AG04450 (cell line): ENCODE data around the gene RRP36. TPM values are rescaled to one million over a fixed set of nuclear protein-coding genes. Genes with fewer than 3 reads are reported as not detected.

Experiments
- CTCF ChIA-PET: fragments of 300-600, 350-600 bp; formaldehyde crosslinking; extraction: SDS; loops from one replicate; lab custom pipeline; 2022; ENCODE audit warnings: antibody characterized with exemption, inconsistent platforms; lab: Charles Lee
- POLR2A ChIA-PET: fragments of 350-600 bp; formaldehyde crosslinking; extraction: SDS; loops from one replicate; lab custom pipeline; 2021; ENCODE audit warnings: antibody characterized with exemption, inconsistent platforms; lab: Yijun Ruan, JAX
- DNase-seq: peaks from one replicate; pipeline ENCODE4 v3.0.0-alpha.2; 2011; ENCODE audit warnings: low read depth, low spot score
- H3K27ac ChIP-seq: one replicate; pipeline ENCODE4 v1.5.1; 2012; ENCODE audit warnings: low read depth, low read length, control low read depth
- H3K27me3 ChIP-seq: one replicate; pipeline ENCODE4 v1.6.0; 2012; ENCODE audit warnings: low read length; ENCODE audit not compliant: control insufficient read depth, insufficient read depth
- H3K4me3 ChIP-seq: 2 replicates; pipeline ENCODE4 v1.5.1; 2011; ENCODE audit warnings: mild to moderate bottlenecking, low read depth, low read length, control low read depth
- H3K9me3 ChIP-seq: 2 replicates; pipeline ENCODE4 v1.5.1; 2012; ENCODE audit warnings: low read length; ENCODE audit not compliant: control insufficient read depth, insufficient read depth
- CTCF ChIP-seq: IDR thresholded peaks from 2 replicates; pipeline ENCODE4 v1.5.1; 2011; ENCODE audit warnings: low read depth, low read length, control low read depth, inconsistent platforms
- polyA minus RNA-seq: library from RNA; depleted of rRNA, polyadenylated mRNA; stranded (reverse); fragments of >200 nt; gene quantifications from 2 replicates; pipeline ENCODE4 v1.2.3, GENCODE V29; 2011; rRNA and poly(A)+ RNA removed
- polyA plus RNA-seq: library from polyadenylated mRNA; depleted of rRNA; stranded (reverse); fragments of >200 nt; gene quantifications from 2 replicates; pipeline ENCODE4 v1.2.3, GENCODE V29; 2011; rRNA removed

The RRP36 gene
- polyA plus RNA-seq, result 50.3 and 54.0 TPM in 2 replicates
- polyA minus RNA-seq, result 43.2 and 43.7 TPM in 2 replicates

GRCh38 chr6:43021270-43022047, at the start of gene RRP36:
Gene RRP36 (plus strand): TSS chr6:43021623. CDS start chr6:43021655, 32 bp downstream.
- H3K9me3 ChIP-seq, result no peaks in the 10 kb centered on the region; the same call in 1 of the 2 replicates
- POLR2A ChIA-PET, result interaction anchor here (0.6 to 2.9 kb wide), 9 partner anchors 11 to 460 kb away, joined by 3 to 12 read pairs (median 4); partner anchors contain the start of genes CNPY3, CUL7, CUL9 and KLC4
- peak within 1 kb of the TSS; percentile 93 for H3K4me3 ChIP-seq
- no peaks in the 10 kb centered on the region for H3K27me3 ChIP-seq
- CTCF ChIA-PET, result interaction anchor here (0.6 to 1.1 kb wide), 4 partner anchors 100 to 208 kb away, joined by 3 to 8 read pairs (median 4); partner anchors contain the start of gene DNPH1
- H3K27ac ChIP-seq, result peak within 1 kb of the TSS; percentile 85
- no peak for DNase-seq
- TF ChIP-seq CTCF, result no peak

GRCh38 chr6:42971746-42972327, 49.6 kb upstream of the RRP36 start:
- POLR2A ChIA-PET, result interaction anchor here (0.7 to 3.7 kb wide), 3 partner anchors 7 to 33 kb away, joined by 4 to 11 read pairs (median 5); partner anchors contain the start of genes PEX6 and PPP2R5D
- CTCF ChIA-PET, result interaction anchor here (0.7 to 1.0 kb wide), 2 partner anchors 71 to 176 kb away, joined by 3 read pairs; no protein-coding TSS in a partner anchor
- DNase-seq, result no peak
- no peak overlapping the region for H3K27ac ChIP-seq
- no peak for TF ChIP-seq CTCF
- H3K27me3 ChIP-seq, result no peaks in the 10 kb centered on the region
- H3K9me3 ChIP-seq, result no peaks in the 10 kb centered on the region
- no peak overlapping the region for H3K4me3 ChIP-seq

GRCh38 chr6:42973926-42974325, 47.5 kb upstream of the RRP36 start:
- no peak overlapping the region for H3K27ac ChIP-seq
- H3K9me3 ChIP-seq, result no peaks in the 10 kb centered on the region; the same call in 1 of the 2 replicates
- H3K27me3 ChIP-seq, result no peaks in the 10 kb centered on the region
- DNase-seq, result no peak
- POLR2A ChIA-PET, result interaction anchor here (0.5 to 3.7 kb wide), 4 partner anchors 10 to 680 kb away, joined by 3 to 11 read pairs (median 6); partner anchors contain the start of gene PPP2R5D
- no peak for TF ChIP-seq CTCF
- H3K4me3 ChIP-seq, result no peak overlapping the region
- CTCF ChIA-PET, result no interaction called here

GRCh38 chr6:42974919-42975505, 46.4 kb upstream of the RRP36 start:
- H3K27me3 ChIP-seq, result no peaks in the 10 kb centered on the region
- no peak for DNase-seq
- CTCF ChIA-PET, result no interaction called here
- no peak for TF ChIP-seq CTCF
- H3K4me3 ChIP-seq, result no peak overlapping the region
- POLR2A ChIA-PET, result interaction anchor here (0.8 kb wide), 1 partner anchor 9 kb away, joined by 3 read pairs; the partner anchor contains the start of gene PPP2R5D
- no peak overlapping the region for H3K27ac ChIP-seq
- no peaks in the 10 kb centered on the region; the same call in 1 of the 2 replicates for H3K9me3 ChIP-seq
